ENCODE measurements around the gene ZNF175. TPM values are rescaled to one million over a fixed set of nuclear protein-coding genes. Genes with fewer than 3 reads are reported as not detected.

ZNF175 gene
- polyA plus RNA-seq (2013, experiment 1 of 2), result 3.9 TPM
- polyA plus RNA-seq (2013, experiment 2 of 2), result 4.1 TPM

GRCh38 chr19:51570962-51571575 is at the start of gene ZNF175:
TSS of gene ZNF175 (plus strand) at chr19:51571283. CDS start at chr19:51573330, 2,047 bp downstream.
- H3K27ac ChIP-seq (ENCODE audit: low read length, poor library complexity, severe bottlenecking), result no peak within 1 kb of the TSS
- no peak within 1 kb of the TSS for H4K8ac ChIP-seq (ENCODE audit: low read length)
- H3K23ac ChIP-seq (ENCODE audit: low read length in 2 of 2), result no peak within 1 kb of the TSS
- peaks cover 11% of the 10 kb centered on the region for H3K4me1 ChIP-seq (ENCODE audit: control insufficient read depth, insufficient read depth, low read depth, low read length)
- H2BK12ac ChIP-seq (ENCODE audit: low read length in 2 of 2), result peak within 1 kb of the TSS in 1 of 2 experiments; percentile 25
- peaks cover 7 to 27% of the 10 kb centered on the region in 2 experiments for H3K36me3 ChIP-seq (ENCODE audit: control insufficient read depth in 1 of 2, insufficient read depth in 2 of 2, low read depth in 1 of 2, low read length in 2 of 2)
- no peak within 1 kb of the TSS for H2BK15ac ChIP-seq (ENCODE audit: low read depth, poor library complexity, severe bottlenecking)
- 1% methylated on average over 29 of the region's 30 CpGs for WGBS
- H2AK5ac ChIP-seq (ENCODE audit: low read length, severe bottlenecking), result no peak within 1 kb of the TSS
- H3K4ac ChIP-seq (ENCODE audit: low read depth in 1 of 2, low read length in 2 of 2), result no peak within 1 kb of the TSS
- DNase-seq, result peak; percentile 97
- no peaks in the 10 kb centered on the region for H3K9me3 ChIP-seq (ENCODE audit: control insufficient read depth, low read length)
- peaks cover 16% of the 10 kb centered on the region for H3K79me1 ChIP-seq (replicated peaks; ENCODE audit: low read length, poor library complexity, severe bottlenecking)
- peak within 1 kb of the TSS; percentile 83 for H3K4me2 ChIP-seq (ENCODE audit: low read length, poor library complexity, severe bottlenecking)
- H3K9ac ChIP-seq (ENCODE audit: low read length), result peak within 1 kb of the TSS; percentile 92
- no peaks in the 10 kb centered on the region for H3K27me3 ChIP-seq (ENCODE audit: control insufficient read depth in 1 of 2, insufficient read depth in 1 of 2, low read length in 2 of 2)
- no peak within 1 kb of the TSS for H2BK5ac ChIP-seq (ENCODE audit: low read depth, low read length, poor library complexity, severe bottlenecking)
- H2AFZ ChIP-seq (ENCODE audit: low read depth, low read length), result no peak within 1 kb of the TSS
- H3K14ac ChIP-seq (ENCODE audit: low read length in 2 of 2), result no peak within 1 kb of the TSS
- no peak within 1 kb of the TSS for H3K18ac ChIP-seq (ENCODE audit: low read depth in 1 of 2, low read length in 2 of 2)
- no peak within 1 kb of the TSS for H4K91ac ChIP-seq (ENCODE audit: low read length)
- H3K4me3 ChIP-seq (ENCODE audit: insufficient read depth in 1 of 2, low read depth in 1 of 2, low read length in 2 of 2), result peak within 1 kb of the TSS; percentile 66 to 95
- no peak within 1 kb of the TSS for H2BK120ac ChIP-seq (ENCODE audit: low read depth, low read length)

- no peak overlapping the region for H4K8ac ChIP-seq (ENCODE audit: low read length)
Observed at GRCh38 chr19:51521357-51521756, 49.7 kb upstream of the ZNF175 start.

GRCh38 chr19:51521781-51522180 is 49.3 kb upstream of the ZNF175 start:
- H3K4ac ChIP-seq (ENCODE audit: low read depth in 1 of 2, low read length in 2 of 2), result no peak overlapping the region
- no peaks in the 10 kb centered on the region for H3K79me1 ChIP-seq (replicated peaks; ENCODE audit: low read length, poor library complexity, severe bottlenecking)
- H3K36me3 ChIP-seq (ENCODE audit: control insufficient read depth in 1 of 2, insufficient read depth in 2 of 2, low read depth in 1 of 2, low read length in 2 of 2), result no peaks in the 10 kb centered on the region
- no peak overlapping the region for H3K4me3 ChIP-seq (ENCODE audit: insufficient read depth in 1 of 2, low read depth in 1 of 2, low read length in 2 of 2)
- no peak overlapping the region for H2BK120ac ChIP-seq (ENCODE audit: low read depth, low read length)
- 20% methylated on average over 1 of the region's 2 CpGs for WGBS
- H2AK5ac ChIP-seq (ENCODE audit: low read length, severe bottlenecking), result no peak overlapping the region
- no peak overlapping the region for H3K18ac ChIP-seq (ENCODE audit: low read depth in 1 of 2, low read length in 2 of 2)
- H2BK15ac ChIP-seq (ENCODE audit: low read depth, poor library complexity, severe bottlenecking), result no peak overlapping the region
- H3K23ac ChIP-seq (ENCODE audit: low read length in 2 of 2), result no peak overlapping the region
- no peak overlapping the region for H3K27ac ChIP-seq (ENCODE audit: low read length, poor library complexity, severe bottlenecking)
- H4K8ac ChIP-seq (ENCODE audit: low read length), result no peak overlapping the region
- H3K4me1 ChIP-seq (ENCODE audit: control insufficient read depth, insufficient read depth, low read depth, low read length), result no peaks in the 10 kb centered on the region
- DNase-seq, result no peak
- no peak overlapping the region for H2BK5ac ChIP-seq (ENCODE audit: low read depth, low read length, poor library complexity, severe bottlenecking)
- peaks cover 6% of the 10 kb centered on the region for H3K9me3 ChIP-seq (ENCODE audit: control insufficient read depth, low read length)
- no peak overlapping the region for H2BK12ac ChIP-seq (ENCODE audit: low read length in 2 of 2)
- H2AFZ ChIP-seq (ENCODE audit: low read depth, low read length), result no peak overlapping the region
- no peak overlapping the region for H4K91ac ChIP-seq (ENCODE audit: low read length)
- H3K27me3 ChIP-seq (ENCODE audit: control insufficient read depth in 1 of 2, insufficient read depth in 1 of 2, low read length in 2 of 2), result no peaks in the 10 kb centered on the region
- H3K14ac ChIP-seq (ENCODE audit: low read length in 2 of 2), result no peak overlapping the region
- no peak overlapping the region for H3K9ac ChIP-seq (ENCODE audit: low read length)
- H3K4me2 ChIP-seq (ENCODE audit: low read length, poor library complexity, severe bottlenecking), result no peak overlapping the region

More at GRCh38 chr19:51521357-51521756, 49.7 kb upstream of the ZNF175 start:
- H3K79me1 ChIP-seq (replicated peaks; ENCODE audit: low read length, poor library complexity, severe bottlenecking), result no peaks in the 10 kb centered on the region
- H2BK15ac ChIP-seq (ENCODE audit: low read depth, poor library complexity, severe bottlenecking), result no peak overlapping the region
- H3K9ac ChIP-seq (ENCODE audit: low read length), result no peak overlapping the region
- no peak overlapping the region for H2AFZ ChIP-seq (ENCODE audit: low read depth, low read length)
- no peak overlapping the region for H4K91ac ChIP-seq (ENCODE audit: low read length)
- H2BK5ac ChIP-seq (ENCODE audit: low read depth, low read length, poor library complexity, severe bottlenecking), result no peak overlapping the region
- no peak overlapping the region for H3K27ac ChIP-seq (ENCODE audit: low read length, poor library complexity, severe bottlenecking)
- H3K4me2 ChIP-seq (ENCODE audit: low read length, poor library complexity, severe bottlenecking), result no peak overlapping the region
- H3K14ac ChIP-seq (ENCODE audit: low read length in 2 of 2), result no peak overlapping the region
- no peak overlapping the region for H2BK120ac ChIP-seq (ENCODE audit: low read depth, low read length)
- DNase-seq, result no peak
- no peaks in the 10 kb centered on the region for H3K27me3 ChIP-seq (ENCODE audit: control insufficient read depth in 1 of 2, insufficient read depth in 1 of 2, low read length in 2 of 2)
- no peak overlapping the region for H2AK5ac ChIP-seq (ENCODE audit: low read length, severe bottlenecking)
- H3K4me3 ChIP-seq (ENCODE audit: insufficient read depth in 1 of 2, low read depth in 1 of 2, low read length in 2 of 2), result no peak overlapping the region
- H3K4me1 ChIP-seq (ENCODE audit: control insufficient read depth, insufficient read depth, low read depth, low read length), result no peaks in the 10 kb centered on the region
- H3K36me3 ChIP-seq (ENCODE audit: control insufficient read depth in 1 of 2, insufficient read depth in 2 of 2, low read depth in 1 of 2, low read length in 2 of 2), result no peaks in the 10 kb centered on the region
- no peak overlapping the region for H3K18ac ChIP-seq (ENCODE audit: low read depth in 1 of 2, low read length in 2 of 2)
- H3K4ac ChIP-seq (ENCODE audit: low read depth in 1 of 2, low read length in 2 of 2), result no peak overlapping the region
- H3K23ac ChIP-seq (ENCODE audit: low read length in 2 of 2), result no peak overlapping the region
- peaks cover 6% of the 10 kb centered on the region for H3K9me3 ChIP-seq (ENCODE audit: control insufficient read depth, low read length)
- no peak overlapping the region for H2BK12ac ChIP-seq (ENCODE audit: low read length in 2 of 2)
- WGBS, result 75% methylated on average over 2 of the region's 2 CpGs

- Histone ChIP-seq H2AK5ac (ENCODE audit: low read length, severe bottlenecking) (no peak overlapping the region), H3K9me3 (ENCODE audit: control insufficient read depth, low read length) (no peaks in the 10 kb centered on the region), H3K79me1 (replicated peaks; ENCODE audit: low read length, poor library complexity, severe bottlenecking) (no peaks in the 10 kb centered on the region), H3K4me1 (ENCODE audit: control insufficient read depth, insufficient read depth, low read depth, low read length) (no peaks in the 10 kb centered on the region), H4K91ac (ENCODE audit: low read length) (no peak overlapping the region), H4K8ac (ENCODE audit: low read length) (no peak overlapping the region), H3K14ac (ENCODE audit: low read length in 2 of 2) (no peak overlapping the region), H3K4ac (ENCODE audit: low read depth in 1 of 2, low read length in 2 of 2) (no peak overlapping the region), H3K9ac (ENCODE audit: low read length) (no peak overlapping the region), H2BK120ac (ENCODE audit: low read depth, low read length) (no peak overlapping the region), H3K4me2 (ENCODE audit: low read length, poor library complexity, severe bottlenecking) (no peak overlapping the region), H3K4me3 (ENCODE audit: insufficient read depth in 1 of 2, low read depth in 1 of 2, low read length in 2 of 2) (no peak overlapping the region), H2BK15ac (ENCODE audit: low read depth, poor library complexity, severe bottlenecking) (no peak overlapping the region), H3K27ac (ENCODE audit: low read length, poor library complexity, severe bottlenecking) (no peak overlapping the region), H3K18ac (ENCODE audit: low read depth in 1 of 2, low read length in 2 of 2) (no peak overlapping the region), H2BK5ac (ENCODE audit: low read depth, low read length, poor library complexity, severe bottlenecking) (no peak overlapping the region), H3K27me3 (ENCODE audit: control insufficient read depth in 1 of 2, insufficient read depth in 1 of 2, low read length in 2 of 2) (no peaks in the 10 kb centered on the region), H2BK12ac (ENCODE audit: low read length in 2 of 2) (no peak overlapping the region), H3K23ac (ENCODE audit: low read length in 2 of 2) (no peak overlapping the region), H3K36me3 (ENCODE audit: control insufficient read depth in 1 of 2, insufficient read depth in 2 of 2, low read depth in 1 of 2, low read length in 2 of 2) (no peaks in the 10 kb centered on the region), H2AFZ (ENCODE audit: low read depth, low read length) (no peak overlapping the region)
- no peak for DNase-seq
- 68% methylated on average over 8 of the region's 8 CpGs for WGBS
Observed at GRCh38 chr19:51524666-51525264, 46.3 kb upstream of the ZNF175 start.
